GM19351 (cell line): Measurements from ENCODE around the gene UNKL.

ENCODE experiments used
- ATAC-seq: cut with Tn5 transposase; IDR thresholded peaks from one replicate; pipeline ENCODE4 v1.9.1; 2021; ENCODE audit warnings: mild to moderate bottlenecking, moderate library complexity; ENCODE audit not compliant: unreplicated experiment

Gene UNKL

GRCh38 chr16:1314399-1315068 lies 100.0 kb downstream of the UNKL start:
- ATAC-seq, result no peak

- no peak for ATAC-seq
Observed at GRCh38 chr16:1313721-1314369, 100.7 kb downstream of the UNKL start.
